GM10248 (cell line): ENCODE measurements around the gene ATF1.
"Not testable (repeated sequence)": the region's sequence is repeated elsewhere in the genome, so short reads cannot be mapped to it uniquely, and the experiment has no call there.

Source experiments
- CTCF ChIA-PET: fragments of 300-600 bp; sonication (Branson Sonifier 250); formaldehyde crosslinking; extraction: SDS; loops from one replicate; lab custom pipeline; 2021; ENCODE audit warnings: antibody characterized with exemption; lab: Yijun Ruan, JAX
- POLR2A ChIA-PET: fragments of 350-650 bp; sonication (Branson Sonifier 250); formaldehyde crosslinking; extraction: SDS; loops from one replicate; lab custom pipeline; 2020; ENCODE audit warnings: antibody characterized with exemption; lab: Yijun Ruan, JAX
- DNase-seq: peaks from one replicate; pipeline ENCODE4 v3.0.0; 2012; ENCODE audit errors: extremely low spot score
- TF ChIP-seq, protein P1 (sequence below): IDR thresholded peaks from 2 replicates; pipeline ENCODE4 v1.5.1; 2012; ENCODE audit warnings: mild to moderate bottlenecking, low read depth; ENCODE audit errors: extremely low read depth, missing control alignments, control extremely low read depth

ATF1 gene

DNA sequence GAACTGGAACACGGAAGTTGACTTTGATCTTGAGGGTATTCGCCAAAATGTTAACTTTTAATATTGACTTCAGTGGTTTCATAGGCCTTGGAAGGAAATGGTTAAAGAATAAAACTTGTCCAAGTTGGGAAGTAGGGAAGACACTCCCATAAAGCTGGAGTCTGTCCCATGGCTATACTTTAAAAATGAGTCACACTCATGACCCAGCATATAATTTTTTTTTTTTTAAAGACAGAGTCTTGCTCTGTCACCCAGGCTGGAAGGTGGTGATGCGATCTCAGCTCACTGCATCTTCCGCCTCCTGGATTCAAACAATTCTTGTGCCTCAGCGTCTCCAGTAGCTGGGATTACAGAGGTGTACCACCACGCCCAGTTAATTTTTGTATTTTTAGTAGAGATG is 98.4 kb downstream of the ATF1 start:
- DNase-seq, result no peak
- ChIA-PET CTCF (interaction anchor here (1.1 to 1.2 kb wide), 2 partner anchors 19 to 62 kb away, joined by 3 to 4 read pairs; no protein-coding TSS in a partner anchor), POLR2A (no interaction called here)
- TF ChIP-seq, protein P1, sequence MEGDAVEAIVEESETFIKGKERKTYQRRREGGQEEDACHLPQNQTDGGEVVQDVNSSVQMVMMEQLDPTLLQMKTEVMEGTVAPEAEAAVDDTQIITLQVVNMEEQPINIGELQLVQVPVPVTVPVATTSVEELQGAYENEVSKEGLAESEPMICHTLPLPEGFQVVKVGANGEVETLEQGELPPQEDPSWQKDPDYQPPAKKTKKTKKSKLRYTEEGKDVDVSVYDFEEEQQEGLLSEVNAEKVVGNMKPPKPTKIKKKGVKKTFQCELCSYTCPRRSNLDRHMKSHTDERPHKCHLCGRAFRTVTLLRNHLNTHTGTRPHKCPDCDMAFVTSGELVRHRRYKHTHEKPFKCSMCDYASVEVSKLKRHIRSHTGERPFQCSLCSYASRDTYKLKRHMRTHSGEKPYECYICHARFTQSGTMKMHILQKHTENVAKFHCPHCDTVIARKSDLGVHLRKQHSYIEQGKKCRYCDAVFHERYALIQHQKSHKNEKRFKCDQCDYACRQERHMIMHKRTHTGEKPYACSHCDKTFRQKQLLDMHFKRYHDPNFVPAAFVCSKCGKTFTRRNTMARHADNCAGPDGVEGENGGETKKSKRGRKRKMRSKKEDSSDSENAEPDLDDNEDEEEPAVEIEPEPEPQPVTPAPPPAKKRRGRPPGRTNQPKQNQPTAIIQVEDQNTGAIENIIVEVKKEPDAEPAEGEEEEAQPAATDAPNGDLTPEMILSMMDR, result no peak

DNA sequence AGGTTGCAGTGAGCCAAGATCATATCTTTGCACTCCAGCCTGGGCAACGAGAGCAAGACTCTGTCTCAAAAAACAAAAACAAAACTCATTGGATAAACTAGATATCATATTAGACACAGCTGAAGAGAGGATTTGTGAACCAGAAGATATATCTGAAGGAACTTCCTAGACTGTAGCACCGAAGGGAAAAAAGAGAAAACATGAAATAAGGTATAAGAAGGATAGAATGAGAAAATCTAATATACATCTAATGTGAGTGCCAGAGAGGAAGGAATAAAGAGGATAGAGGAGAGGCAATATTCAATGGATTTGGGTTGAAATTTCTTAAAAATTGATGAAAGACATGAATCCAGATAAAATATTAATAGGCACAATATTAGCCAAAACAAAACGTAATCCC is 101.4 kb downstream of the ATF1 start:
- DNase-seq, result no peak
- TF ChIP-seq, protein P1, result no peak
- POLR2A ChIA-PET, result no interaction called here
- CTCF ChIA-PET, result no interaction called here

DNA sequence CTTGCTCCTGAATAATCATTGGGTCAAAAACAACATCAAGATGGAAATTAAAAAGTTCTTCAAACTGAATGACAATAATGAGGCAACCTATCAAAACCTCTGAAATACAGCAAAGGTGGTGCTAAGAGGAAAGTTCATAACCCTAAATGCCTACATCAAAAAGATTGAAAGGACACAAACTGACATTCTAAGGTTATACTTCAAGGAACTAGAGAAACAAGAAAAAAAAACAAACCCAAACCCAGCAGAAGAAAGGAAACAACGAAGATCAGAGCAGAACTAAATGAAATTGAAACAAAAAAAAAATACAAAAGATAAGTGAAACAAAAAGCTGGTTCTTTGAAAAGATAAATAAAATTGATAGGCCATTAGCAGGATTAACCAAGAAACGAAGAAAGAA is 105.0 kb downstream of the ATF1 start:
- DNase-seq, POLR2A ChIA-PET, CTCF ChIA-PET: not testable (repeated sequence)
